Measurements from ENCODE around the gene ATMIN.

GRCh38 chr16:81071805-81072204, 36.2 kb downstream of the ATMIN start:
- TF ChIP-seq POLR2AphosphoS5 (IDR thresholded peaks at IDR 0.05; ENCODE audit: low read depth, low read length) (no peak), SIN3A (IDR thresholded peaks at IDR 0.05; ENCODE audit: borderline replicate concordance, insufficient read depth, low read depth, low read length) (no peak), TCF7L2 (IDR thresholded peaks at IDR 0.05; ENCODE audit: low read depth, low read length) (no peak)
- TF ChIP-seq, protein P1, sequence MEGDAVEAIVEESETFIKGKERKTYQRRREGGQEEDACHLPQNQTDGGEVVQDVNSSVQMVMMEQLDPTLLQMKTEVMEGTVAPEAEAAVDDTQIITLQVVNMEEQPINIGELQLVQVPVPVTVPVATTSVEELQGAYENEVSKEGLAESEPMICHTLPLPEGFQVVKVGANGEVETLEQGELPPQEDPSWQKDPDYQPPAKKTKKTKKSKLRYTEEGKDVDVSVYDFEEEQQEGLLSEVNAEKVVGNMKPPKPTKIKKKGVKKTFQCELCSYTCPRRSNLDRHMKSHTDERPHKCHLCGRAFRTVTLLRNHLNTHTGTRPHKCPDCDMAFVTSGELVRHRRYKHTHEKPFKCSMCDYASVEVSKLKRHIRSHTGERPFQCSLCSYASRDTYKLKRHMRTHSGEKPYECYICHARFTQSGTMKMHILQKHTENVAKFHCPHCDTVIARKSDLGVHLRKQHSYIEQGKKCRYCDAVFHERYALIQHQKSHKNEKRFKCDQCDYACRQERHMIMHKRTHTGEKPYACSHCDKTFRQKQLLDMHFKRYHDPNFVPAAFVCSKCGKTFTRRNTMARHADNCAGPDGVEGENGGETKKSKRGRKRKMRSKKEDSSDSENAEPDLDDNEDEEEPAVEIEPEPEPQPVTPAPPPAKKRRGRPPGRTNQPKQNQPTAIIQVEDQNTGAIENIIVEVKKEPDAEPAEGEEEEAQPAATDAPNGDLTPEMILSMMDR (IDR thresholded peaks at IDR 0.05): no peak
- TF ChIP-seq, protein P2, sequence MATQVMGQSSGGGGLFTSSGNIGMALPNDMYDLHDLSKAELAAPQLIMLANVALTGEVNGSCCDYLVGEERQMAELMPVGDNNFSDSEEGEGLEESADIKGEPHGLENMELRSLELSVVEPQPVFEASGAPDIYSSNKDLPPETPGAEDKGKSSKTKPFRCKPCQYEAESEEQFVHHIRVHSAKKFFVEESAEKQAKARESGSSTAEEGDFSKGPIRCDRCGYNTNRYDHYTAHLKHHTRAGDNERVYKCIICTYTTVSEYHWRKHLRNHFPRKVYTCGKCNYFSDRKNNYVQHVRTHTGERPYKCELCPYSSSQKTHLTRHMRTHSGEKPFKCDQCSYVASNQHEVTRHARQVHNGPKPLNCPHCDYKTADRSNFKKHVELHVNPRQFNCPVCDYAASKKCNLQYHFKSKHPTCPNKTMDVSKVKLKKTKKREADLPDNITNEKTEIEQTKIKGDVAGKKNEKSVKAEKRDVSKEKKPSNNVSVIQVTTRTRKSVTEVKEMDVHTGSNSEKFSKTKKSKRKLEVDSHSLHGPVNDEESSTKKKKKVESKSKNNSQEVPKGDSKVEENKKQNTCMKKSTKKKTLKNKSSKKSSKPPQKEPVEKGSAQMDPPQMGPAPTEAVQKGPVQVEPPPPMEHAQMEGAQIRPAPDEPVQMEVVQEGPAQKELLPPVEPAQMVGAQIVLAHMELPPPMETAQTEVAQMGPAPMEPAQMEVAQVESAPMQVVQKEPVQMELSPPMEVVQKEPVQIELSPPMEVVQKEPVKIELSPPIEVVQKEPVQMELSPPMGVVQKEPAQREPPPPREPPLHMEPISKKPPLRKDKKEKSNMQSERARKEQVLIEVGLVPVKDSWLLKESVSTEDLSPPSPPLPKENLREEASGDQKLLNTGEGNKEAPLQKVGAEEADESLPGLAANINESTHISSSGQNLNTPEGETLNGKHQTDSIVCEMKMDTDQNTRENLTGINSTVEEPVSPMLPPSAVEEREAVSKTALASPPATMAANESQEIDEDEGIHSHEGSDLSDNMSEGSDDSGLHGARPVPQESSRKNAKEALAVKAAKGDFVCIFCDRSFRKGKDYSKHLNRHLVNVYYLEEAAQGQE (IDR thresholded peaks at IDR 0.05; ENCODE audit: insufficient read depth in 1 of 2, low read depth in 2 of 2, low read length in 1 of 2): no peak

All from Panc1 (cell line).